GM18951 (cell line): ENCODE results near the gene EML2.
"Not testable (repeated sequence)": the region's sequence is repeated elsewhere in the genome, so short reads cannot be mapped to it uniquely, and the experiment has no call there.

ENCODE experiments used
- POLR2A ChIP-seq: IDR thresholded peaks from 4 replicates; pipeline ENCODE4 v1.6.1; 2011; ENCODE audit warnings: mild to moderate bottlenecking; ENCODE audit not compliant: insufficient read length, insufficient read depth; ENCODE audit errors: extremely low read depth
- in situ Hi-C: fragments of 300-500 bp; cut with MboI; formaldehyde crosslinking; loops from one replicate; pipeline ENCODE4 v1.12.0; 2022; ENCODE audit warnings: low sequenced_read_pairs, mixed read lengths, inconsistent platforms; ENCODE audit not compliant: unreplicated experiment

Gene EML2, protein sequence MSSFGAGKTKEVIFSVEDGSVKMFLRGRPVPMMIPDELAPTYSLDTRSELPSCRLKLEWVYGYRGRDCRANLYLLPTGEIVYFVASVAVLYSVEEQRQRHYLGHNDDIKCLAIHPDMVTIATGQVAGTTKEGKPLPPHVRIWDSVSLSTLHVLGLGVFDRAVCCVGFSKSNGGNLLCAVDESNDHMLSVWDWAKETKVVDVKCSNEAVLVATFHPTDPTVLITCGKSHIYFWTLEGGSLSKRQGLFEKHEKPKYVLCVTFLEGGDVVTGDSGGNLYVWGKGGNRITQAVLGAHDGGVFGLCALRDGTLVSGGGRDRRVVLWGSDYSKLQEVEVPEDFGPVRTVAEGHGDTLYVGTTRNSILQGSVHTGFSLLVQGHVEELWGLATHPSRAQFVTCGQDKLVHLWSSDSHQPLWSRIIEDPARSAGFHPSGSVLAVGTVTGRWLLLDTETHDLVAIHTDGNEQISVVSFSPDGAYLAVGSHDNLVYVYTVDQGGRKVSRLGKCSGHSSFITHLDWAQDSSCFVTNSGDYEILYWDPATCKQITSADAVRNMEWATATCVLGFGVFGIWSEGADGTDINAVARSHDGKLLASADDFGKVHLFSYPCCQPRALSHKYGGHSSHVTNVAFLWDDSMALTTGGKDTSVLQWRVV

DNA sequence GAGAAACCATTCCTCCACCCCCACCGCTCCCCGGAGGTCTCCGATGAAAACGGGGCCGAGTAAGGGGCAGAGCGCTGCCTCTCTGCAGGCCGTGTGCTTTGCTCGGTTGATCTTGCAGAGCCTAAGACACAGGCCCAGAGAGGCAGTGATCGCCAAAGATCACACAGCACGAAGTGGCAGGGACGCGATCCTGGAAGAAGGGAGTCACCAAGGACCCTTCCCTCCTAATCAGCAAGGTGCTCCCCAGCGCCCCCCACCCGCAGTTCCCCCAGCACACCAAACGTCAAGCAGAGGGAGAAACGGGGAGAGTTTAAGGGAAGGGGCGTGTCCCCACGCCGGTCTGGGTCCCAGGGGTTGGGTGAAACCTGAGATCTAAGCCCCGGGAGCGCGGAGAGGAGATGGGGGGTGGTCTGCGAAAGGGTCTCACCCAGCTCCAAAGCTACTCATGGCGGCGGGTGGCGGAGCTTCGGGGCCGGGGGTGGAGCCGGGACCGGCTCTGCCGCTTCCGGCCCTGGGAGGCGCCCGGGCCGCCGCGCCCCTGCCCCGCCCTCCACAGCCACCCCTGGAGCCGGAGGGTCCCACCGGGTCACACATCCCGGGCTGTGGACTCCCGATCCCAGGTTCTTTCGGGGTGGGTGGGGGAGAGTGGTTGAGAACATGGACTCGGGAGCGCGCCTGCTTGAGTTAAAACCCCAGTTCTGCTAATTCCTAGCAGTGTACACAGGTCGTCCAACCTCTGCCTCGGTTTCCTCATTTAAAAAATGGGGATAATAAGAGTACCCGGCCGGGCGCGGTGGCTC, at the start of gene EML2:
TSS of gene EML2 (minus strand) at position 468 of the 800 bp plus-strand sequence. CDS start at position 447, 21 bp downstream.
- TF ChIP-seq POLR2A, result peak; percentile 70
- in situ Hi-C loops, result no loop called here

DNA sequence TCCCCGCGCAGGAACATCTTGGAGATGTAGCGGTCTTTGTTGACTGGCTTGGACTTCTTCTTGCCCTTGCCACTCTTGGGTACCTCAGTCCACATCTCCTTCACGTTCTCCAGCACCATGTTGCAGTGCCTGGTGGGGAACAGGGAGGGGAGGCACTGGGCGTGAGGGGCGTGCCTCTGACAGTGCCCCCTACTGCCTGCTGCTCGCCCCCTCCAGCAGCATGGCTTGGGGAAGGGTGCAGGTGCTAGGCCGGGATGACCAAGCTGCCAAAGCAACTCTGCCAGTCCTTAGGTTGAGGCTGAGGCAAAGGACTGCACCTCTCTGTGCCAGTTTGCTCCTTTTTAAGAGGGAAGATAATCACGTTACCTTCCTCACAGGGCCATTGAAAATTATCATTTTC, 48.4 kb upstream of the EML2 start:
- no peak for TF ChIP-seq POLR2A
- in situ Hi-C loops, result no loop called here

DNA sequence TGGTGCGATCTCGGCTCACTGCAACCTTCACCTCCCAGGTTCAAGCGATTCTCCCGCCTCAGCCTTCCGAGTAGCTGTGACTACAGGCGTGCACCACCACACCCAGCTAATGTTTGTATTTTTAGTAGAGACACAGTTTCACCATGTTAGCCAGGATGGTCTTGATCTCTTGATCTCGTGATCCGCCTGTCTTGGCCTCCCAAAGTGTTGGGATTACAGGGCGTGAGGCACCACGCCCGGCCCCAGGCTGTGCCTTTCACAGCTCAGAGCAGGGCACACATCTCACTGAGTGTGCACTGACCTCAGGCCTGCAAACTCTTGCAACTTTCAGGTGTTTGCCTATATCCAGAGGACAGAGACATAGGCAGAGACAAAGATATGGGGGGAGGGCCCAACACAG, 45.8 kb upstream of the EML2 start:
- in situ Hi-C loops, result not testable (repeated sequence)

DNA sequence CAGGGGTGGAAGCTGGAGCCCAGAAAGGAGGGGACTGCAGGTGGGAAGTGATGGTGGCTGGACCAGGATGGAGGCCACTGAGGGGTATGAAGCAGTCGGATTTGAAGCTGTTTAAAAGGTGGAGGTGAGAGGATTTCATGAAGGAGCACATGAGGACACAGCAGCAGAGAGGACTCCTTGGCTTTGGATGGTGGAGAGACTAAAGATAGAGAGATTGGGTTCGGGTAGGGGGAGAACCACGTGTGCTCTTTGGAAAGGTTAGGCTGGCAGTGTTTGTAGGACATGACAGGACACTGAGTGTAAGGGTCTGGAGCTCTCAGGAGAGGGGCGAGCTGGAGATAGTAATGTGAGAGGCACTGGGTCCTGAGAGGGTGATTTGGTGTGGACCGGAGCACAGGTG, 43.7 kb upstream of the EML2 start:
- in situ Hi-C loops, result no loop called here
- TF ChIP-seq POLR2A, result peak; percentile 21

DNA sequence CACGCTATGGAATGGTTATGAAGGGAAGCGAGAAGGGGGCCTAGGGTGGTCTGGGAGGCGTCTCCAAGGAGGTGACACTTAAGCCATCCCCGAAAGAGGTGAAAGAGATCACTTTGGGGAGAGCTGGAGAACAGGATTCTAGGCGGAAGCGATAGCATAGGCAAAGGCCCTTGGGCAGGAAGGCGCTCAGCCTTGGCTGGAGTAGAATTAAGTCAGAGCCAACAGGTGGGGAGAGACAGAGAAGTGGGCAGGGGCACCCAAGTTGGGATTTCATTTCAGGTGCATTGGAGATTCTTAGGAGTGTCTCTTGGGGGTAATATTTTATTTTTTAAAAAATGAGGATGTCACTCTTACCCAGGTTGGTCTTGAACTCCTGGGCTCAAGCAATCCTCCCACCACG, 42.9 kb upstream of the EML2 start:
- in situ Hi-C loops, result no loop called here
- TF ChIP-seq POLR2A, result no peak

DNA sequence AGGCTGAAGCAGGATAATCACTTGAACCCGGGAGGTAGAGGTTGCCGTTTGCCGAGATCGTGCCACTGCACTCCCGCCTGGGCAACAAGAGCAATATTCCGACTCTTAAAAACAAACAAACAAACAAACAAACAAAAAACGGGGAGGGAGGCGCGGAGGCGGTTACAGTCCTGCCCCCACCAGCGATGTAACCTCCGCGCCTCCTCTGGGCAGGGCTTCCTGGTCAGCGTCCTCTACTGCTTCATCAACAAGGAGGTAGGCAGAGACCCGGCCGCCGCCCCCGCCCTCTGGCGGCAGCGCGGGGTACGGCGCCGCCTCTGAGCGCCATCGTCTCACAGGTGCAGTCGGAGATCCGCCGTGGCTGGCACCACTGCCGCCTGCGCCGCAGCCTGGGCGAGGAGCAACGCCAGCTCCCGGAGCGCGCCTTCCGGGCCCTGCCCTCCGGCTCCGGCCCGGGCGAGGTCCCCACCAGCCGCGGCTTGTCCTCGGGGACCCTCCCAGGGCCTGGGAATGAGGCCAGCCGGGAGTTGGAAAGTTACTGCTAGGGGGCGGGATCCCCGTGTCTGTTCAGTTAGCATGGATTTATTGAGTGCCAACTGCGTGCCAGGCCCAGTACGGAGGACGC, 42.3 kb upstream of the EML2 start:
- in situ Hi-C loops, result no loop called here

DNA sequence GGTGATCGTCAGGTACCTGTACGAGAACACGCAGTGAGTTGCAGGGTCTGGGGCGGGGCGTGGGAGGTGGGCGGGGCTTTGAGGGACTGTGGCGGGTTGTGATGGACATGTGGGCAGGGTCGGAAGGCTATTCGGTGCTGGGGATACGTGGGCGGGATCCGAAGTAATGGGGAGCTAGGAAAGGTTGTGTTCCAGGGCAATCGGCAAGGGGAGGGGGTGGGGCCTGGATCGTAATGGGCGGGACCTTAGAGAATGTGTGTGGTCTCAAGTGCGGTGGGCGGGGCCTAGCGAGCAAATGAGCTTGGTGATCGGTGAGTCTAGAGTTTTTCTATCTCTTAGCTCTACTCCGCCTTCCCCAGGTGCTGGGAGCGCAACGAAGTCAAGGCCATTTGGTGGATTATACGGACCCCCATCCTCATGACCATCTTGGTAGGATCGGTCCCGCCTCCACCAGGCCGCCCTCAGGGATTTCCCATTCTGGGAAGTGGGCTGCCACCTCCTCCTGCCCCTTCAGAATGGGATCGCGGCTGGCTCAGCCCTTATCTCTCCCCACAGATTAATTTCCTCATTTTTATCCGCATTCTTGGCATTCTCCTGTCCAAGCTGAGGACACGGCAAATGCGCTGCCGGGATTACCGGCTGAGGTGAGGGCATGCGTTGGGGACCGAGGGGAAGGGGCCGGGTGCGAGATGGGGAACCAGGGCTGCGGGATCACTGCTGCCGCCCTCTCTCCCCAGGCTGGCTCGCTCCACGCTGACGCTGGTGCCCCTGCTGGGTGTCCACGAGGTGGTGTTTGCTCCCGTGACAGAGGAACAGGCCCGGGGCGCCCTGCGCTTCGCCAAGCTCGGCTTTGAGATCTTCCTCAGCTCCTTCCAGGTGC, 38.4 kb upstream of the EML2 start:
- in situ Hi-C loops, result no loop called here
- TF ChIP-seq POLR2A, result no peak

More for the DNA sequence above, 42.3 kb upstream of the EML2 start:
- TF ChIP-seq POLR2A, result peak; percentile 45

DNA sequence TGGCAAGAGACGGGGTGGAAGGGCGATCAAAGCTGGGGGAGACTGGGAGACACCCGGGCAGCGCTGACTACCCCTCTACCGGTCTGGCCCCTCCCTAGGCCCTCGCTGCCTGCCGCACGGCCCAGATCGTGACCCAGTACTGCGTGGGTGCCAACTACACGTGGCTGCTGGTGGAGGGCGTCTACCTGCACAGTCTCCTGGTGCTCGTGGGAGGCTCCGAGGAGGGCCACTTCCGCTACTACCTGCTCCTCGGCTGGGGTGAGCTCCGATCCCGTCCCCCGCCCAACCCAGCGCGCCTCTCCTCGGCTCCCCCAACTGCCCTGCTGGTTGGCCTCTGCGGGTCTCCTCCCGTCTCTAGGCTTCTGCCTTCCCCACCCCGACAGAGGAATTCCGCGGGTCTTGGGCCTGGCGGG, 37.7 kb upstream of the EML2 start:
- no peak for TF ChIP-seq POLR2A
- in situ Hi-C loops, result no loop called here

DNA sequence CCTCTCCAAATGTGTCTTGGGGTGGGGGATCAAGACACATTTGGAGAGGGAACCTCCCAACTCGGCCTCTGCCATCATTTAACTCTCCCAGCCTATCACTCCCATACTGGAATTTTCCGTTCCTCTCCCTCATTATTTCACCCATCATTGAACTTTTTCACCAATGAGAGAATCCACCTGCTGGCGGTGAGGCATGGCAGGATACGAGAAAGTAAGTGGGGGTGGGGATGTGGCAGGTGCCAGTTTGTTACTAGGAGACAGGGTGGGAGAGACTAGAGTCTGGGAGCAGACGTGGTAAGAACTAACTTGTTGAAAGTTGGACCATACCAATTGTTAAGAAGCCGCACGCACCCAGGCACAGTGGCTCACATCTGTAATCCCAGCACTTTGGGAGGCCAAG, 35.7 kb upstream of the EML2 start:
- in situ Hi-C loops, result no loop called here
- no peak for TF ChIP-seq POLR2A

DNA sequence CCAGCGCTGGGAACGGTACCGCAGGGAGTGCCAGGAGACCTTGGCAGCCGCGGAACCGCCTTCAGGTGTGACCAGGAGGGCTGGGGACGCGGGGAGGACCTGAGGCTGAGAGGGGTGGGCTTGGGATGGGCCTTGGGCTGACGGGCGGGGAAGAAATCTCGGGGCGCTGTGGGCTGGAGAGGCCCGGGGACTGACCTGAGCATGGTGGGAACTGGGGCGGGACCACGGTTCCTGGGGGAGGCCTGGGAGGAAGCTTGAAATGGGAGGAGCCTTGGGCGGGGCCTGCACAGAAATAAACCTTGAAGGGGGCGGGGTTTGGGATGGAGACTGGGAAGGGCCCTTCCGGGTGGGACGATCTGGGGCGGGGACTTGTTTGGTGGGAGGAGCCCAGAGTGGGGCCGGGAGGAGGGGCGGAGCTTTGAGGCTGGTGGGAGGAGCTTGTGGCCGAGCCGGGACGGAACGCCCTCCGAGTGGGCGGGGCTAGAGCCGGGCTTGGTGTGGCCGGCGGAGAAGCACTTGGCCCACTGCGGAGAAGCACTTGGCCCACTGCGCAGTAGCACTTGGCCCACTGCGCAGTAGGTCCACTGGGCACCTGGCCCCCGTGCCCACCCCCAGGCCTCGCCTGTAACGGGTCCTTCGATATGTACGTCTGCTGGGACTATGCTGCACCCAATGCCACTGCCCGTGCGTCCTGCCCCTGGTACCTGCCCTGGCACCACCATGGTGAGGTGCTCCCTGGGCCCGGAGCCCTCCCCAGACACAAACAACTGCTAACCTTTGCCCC, 31.7 kb upstream of the EML2 start:
- in situ Hi-C loops, result no loop called here
- TF ChIP-seq POLR2A, result peak; percentile 21

DNA sequence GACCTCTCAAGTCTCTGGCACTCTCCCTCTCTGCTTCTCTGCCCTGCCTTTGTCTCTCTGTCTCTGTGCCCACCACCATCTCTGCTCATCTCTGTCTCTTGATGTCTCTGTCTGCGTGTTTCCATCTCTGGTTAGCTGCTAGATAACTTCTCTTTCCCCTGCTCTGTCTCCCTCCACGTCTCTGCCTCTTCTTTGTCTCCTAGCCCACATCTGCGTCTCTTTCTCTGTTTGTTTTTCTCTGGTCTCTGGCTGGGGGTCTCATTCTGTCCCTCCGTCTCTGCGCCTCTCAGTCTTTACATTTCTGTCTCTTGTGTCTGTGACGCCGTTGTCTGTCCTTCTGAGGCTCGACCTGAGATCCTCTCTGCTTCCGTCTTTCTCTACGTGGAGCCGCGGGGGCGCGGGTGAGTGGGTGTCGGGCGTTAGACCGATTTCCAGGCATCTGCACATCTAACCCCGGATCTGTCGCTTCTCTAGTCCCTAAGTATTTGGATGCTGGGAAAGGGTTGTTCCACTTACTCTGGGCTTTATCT, 29.2 kb upstream of the EML2 start:
- in situ Hi-C loops, result no loop called here
- TF ChIP-seq POLR2A, result no peak
